ENCODE data around the gene DLGAP4.

Gene DLGAP4

DNA sequence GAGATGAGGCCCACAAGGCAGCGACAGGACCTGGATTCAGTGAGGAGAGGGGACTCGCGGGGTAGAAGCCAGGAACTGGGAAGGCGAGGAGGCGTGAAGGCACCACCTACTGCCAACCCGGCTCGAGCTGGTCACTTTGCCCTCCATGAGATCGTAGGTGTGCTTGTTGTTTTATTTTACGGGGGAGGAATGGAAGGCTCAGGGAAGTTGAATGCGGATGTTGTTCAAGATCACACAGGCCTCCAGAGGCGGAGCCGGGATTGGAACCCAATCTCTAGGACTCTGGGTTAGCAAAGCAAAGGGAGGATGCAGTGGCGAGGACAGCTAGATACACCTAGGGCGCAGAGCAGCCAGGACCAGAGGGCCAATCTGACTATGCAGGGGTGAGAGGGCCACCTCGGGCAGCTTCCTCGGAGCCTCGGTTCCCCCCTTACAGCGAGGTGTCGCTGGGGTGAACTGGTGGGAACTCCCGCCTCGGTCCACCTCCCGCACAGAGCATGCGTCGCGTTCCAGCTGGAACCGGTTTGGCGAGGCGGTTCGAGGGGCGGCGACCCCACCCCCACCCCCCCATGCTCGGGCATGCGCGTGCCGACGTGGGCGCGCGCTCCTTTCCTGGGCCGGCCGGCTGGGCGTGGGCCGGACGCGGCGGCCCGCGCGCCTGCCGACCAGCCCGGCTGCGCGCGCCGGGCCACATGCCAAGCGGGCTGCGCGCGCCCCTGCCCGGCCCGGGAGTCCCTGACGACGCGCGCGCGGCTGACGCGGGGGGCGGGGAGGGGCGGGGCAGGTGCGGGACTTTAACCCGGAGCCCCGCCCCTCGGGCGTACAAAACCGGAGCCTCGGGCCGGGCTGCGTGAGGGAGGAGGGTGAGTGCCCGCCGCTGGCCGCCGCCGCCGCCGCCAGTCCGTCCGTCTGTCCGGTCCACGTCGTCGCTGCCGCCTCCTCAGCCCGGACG, 154.8 kb downstream of the DLGAP4 start:
- peak; percentile 92 for DNase-seq

DNA sequence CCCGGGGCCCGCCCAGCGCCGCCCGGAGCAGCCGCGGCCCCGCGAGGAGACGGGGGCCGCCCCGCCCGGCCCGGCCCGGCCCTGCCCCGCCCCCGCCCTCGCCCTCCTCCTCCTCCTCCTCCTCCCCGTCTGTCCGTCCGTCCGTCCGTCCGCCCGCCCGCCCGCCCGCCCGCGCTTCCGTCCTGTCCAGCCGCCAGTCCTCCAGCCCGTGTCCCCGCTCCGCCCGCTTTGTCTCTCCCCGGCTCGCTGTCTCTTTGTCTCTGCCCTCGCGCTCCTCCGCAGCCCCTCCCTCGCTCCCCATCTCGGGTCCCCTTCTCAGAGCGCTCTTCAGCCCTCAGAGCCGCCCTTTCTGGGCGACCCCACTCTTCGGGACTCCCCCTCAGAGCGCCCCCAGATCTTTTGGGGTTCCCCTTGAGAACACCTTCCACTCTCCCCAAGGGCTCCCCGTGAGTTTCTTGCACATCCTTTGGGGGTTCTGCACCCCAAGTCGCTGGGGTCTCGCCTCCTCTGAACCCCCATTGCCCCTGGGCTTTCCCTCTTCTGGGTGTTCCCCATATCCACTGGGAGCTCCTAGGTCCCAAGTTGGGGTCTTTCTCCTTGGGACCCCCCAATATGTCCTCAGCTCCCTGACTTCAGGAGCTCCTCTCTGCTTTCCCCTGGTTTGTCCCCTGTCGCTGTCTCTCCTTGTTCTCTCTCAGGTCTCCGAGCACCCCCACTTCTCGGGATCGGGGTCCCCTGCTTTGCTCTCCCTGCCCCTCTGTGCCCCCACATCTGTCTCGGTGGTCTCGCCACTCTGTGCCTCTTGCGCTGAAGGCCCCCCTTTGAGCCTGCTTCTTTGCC, 155.7 kb downstream of the DLGAP4 start:
- peak; percentile 74 for DNase-seq

DNA sequence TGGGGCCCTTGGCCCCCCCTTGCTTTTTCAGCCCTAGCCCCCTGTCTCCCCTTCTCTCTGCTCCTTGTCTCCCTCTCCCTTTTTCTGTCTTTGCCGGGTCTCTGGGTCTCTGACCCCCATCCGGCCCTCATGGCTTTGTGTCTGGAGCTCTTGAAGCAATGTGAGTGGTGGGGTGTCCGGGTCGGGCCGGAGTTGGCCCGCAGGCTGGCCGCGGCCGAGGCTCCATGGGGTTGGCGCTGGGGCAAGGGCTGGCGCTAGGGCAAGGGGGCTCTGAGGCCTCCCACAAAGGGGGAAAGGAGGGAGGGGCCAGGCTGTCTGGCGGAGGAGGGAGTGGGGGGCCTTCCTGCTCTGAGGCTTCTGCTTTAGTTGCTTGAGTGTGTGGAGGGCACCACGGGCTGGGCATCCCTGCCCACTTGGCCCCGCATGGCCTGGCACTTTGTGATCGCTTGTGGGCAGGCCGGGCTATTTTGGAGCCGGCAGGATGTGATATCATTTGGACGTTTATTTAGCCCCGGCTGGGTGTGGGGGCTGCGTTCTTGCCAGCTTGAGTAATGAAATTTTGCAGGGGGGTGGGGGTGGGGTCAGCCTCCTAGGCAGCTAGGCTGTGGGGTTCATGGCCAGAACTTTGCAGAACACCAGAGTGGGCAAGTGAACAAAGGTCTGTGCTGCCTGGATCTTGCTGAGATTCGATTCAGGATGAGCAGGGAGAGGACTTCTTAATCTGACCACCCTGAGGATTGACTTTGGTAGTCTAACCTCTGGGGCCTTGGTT, 156.5 kb downstream of the DLGAP4 start:
- DNase-seq: peak; percentile 92

DNA sequence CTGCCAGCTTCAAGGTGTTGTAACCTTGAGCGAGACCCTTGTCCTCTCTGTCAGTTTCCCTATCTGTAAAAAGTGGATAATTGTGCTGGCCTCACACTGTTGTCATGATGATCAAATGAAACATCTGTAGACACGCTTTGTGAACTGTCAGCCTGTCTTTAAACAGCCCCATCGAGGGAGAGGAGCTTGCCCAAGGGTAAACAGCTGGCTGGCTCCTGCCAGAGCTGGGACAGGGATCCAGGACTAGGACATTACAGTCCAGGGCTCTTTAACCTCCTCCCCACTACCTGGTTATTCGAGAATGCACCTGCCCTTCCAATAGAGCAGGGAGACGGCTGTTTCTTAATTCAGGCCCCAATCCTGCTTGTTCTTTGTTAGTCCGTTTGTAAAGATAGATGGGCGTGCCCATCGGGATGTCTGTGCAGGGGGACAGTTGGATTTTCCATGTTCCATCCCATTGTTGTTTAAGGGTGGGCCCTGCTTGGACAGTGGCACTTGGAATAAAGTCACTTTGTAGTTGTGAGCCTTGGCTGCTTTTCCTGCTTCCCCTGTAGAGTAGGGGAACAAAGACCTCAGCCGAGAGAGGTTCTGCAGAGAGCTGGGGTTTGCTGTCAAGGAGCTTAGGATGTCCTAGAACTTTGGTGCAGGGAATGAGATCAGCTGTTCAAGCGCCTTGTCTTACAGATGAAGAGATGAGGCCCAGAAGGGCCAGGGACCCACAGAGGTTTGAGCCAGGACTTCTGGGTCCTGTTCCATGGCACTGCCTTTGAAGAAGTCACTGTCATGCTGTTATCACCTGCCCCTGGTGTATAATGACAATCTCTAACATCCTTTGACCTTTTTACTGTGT, 157.3 kb downstream of the DLGAP4 start:
- no peak for DNase-seq

DNA sequence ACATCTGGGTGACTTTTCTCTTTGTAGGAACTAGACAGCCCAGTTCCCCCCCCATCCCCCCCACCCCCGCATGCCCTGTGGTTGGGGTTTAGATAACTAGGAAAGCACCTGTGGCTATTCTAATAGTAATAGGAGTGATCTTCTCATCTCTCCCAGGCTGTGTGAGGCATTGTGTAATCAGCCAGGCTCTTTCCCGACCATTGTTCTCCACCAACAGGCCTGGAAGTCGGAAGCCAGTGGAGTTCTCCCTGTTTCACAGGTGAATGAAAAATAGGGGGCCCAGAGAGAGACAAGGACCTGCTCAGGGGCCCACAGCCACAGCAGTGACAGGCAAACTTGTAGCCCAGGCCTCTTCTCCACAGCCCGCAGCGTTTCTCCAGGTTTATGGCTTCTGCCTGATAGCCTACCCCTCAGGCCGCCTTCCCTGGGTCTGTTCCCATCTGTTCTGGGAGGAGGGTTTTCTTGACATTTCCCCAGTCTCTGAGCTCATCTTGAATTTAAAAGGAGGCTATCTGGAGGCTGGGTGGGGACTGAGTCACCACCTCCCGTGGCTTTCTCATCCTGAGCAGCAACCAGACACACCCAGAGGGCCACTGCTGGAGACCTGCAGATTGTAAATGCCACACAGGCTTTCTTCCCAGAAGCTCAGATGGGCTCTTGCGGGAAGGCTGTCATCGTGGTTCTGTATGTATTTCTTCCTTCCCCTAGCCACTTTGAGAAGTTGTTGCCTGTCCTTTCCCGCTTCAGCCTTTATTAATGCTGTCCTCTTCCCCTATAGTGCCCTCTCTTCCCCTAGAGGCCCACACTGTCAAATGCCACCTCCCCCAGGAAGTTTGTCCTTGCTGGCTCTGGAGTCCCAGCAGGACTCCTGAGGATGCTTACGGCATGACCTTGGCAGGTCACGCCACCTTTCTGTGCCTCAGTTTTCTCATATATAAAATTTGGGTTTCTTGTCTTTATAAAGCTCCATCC, 159.3 kb downstream of the DLGAP4 start:
- DNase-seq: peak; percentile 96

DNA sequence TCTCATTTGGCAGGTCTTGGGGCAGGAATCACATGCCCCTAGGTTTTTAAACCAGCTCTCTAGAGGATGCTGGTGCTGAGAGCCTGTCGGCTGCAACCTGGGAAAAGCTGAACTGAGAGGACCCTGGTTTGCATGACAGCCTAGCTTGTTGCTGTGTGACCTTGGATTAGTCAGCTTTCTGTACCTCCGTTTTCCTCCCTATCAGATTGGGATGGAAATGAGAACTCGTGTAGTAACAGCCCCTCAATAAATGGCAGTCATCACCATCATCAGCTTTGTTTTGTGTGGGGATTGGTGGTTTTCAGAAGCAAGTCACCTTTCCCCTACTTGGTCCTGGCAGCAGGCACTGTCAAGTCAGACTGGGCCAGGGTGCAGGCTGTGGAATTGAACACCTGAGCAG, 159.9 kb downstream of the DLGAP4 start:
- DNase-seq: no peak

DNA sequence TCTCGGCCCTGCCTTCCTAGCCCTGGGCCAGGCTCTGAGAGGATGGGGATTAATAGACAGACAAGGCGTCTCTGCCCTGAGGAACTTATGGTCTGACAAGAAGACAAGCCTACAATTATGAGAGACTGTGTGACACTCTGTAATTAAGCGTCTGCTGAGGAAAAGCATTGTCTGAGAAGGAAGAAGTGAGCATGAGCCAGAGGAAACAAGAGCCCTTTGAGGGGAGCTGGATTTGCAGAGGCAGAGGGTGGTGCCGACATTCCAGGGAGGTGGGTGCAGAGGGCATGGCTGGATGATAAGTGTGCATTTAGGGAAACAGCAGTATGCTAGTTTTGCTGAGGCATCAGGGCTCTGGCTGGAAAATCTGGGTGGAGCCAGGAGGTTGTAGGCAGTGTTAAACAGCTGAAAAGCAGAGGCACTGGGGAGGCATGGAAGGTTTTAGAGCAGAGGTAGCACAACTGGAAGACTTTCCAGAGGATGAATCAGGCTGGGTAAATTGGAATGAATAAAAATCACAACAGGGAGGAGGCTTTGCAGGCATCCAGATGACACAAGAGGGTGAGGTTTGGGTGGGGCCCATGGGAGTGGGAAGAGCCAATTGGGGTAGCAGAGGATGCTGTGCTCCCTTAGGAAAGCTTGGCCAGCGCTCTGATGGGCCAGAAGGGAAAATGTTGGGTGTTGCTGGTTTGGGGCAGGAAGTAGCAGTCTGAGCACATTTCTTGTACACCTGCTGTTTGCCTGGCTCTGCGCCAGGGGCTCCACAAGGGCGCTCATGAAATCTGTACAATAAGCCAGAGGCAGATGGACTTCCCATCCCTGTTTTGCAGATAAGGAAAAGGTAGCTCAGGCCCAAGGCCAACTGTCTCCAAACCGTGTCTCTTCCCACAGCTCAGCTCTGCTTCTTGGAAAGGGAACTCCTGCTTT, 161.2 kb downstream of the DLGAP4 start:
- DNase-seq: peak; percentile 73

DNA sequence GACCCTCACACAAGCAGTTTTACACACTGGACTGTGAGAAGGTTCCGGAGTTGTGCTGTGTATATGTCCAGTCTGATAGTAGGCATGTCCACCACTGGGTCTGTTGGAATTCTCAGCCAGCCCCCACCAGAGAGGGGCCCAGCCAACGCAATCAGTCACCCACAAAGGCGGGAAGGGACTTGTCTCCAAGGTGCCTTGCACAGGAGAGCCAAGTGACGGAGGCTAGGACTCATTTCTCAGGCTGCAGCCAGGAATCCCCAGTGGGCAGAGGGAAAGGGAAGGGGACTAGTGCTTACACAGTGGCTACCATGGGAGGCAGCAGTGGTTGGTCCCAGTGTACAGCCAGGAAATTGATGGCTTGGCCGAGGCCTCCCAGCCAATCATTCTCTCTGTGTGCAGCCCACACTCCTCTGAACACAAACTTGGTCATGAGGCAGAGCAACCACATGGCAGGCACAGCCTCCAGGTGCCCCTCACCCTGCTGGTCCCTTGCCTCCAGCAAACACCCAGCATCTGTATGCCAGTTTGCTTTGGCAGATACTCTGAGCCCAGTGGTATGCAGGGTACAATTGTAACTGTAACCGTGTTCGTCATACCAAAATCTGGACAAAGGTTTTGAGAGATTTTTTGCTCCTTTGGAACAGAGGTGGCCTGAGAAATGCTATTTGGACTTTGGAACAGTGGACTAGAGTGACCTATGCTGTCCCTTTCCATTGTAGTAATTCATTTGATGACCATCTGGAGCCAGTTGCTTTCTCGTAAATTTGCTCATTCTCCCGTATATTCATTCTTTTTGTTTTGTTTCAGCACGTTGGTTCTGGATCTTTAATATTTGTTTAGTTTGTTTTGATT, 162.2 kb downstream of the DLGAP4 start:
- no peak for DNase-seq

DNA sequence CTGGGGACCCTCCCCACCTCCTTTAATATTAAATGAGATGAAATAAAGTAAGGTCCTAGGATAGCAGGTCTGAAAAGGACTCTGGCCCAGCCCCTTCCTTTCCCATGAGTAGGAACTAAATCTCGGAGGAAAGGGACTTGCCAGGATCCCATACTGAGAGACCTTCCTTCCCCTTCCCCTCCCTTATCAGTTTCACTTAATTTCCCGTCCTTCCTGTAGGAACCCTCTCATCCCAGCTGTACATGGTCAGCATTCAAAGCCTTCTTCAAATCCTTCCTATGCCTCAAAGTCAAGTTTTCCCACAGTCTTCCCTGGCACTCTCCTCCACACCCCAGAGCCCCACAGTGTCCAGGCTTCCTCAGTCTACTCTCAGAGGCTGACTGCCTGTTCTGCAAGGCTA, 163.8 kb downstream of the DLGAP4 start:
- DNase-seq: no peak

DNA sequence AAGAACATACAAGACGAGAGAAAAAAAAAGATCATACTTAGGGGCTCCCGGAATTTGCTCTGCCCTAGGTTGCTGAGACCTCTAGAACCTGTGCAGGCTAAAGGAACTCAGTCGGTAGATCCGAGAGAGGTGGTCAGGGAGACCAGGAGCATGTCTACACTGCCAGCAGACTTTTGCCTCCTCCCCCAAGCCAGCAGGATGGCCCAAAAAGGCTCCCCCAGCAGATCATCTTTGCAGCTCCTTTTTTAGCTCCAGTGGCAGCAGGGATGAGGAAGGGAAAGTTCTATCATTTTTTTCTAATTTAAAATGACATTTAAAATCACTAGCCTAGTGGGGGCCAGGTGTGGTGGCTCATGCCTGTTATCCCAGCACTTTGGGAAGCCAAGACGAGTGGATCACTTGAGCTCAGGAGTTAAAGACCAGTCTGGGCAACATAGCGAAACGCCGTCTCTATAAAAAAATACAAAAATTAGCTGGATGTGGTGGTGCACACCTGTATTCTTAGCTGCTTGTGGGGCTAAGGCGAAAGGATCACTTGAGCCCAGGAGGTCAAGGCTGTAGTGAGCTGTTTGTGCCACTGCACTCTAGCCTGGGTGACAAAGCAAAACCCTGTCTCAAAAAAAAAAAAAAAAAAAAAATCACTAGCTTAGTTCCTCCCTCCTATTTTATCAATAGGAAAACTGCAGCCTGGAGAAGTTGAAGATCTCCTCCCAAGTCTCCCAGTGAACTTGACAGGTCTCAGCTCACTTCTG, 165.9 kb downstream of the DLGAP4 start:
- DNase-seq: no peak

DNA sequence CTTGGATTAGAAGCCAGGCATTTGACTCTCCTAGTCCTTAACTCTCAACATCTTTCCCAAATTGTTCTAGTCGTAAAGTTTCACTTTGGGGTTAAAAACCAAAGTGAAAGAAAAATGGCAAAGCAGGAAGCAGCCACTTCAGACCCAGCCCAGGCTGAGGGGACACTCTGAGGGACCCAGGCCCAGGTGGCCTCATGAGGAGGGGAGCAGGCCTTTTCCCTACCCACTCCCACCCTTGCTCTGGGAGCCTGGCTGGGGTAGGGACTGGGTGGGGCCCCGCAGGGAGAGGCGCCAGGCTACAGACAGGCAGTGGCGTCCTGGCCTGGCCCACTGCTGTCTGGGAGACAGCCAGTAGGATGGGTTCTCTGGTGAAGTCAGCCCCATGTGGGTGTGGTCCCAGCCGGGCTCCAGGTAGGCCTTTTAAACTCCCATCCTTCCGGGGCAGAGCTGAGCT, 166.5 kb downstream of the DLGAP4 start:
- no peak for DNase-seq

DNA sequence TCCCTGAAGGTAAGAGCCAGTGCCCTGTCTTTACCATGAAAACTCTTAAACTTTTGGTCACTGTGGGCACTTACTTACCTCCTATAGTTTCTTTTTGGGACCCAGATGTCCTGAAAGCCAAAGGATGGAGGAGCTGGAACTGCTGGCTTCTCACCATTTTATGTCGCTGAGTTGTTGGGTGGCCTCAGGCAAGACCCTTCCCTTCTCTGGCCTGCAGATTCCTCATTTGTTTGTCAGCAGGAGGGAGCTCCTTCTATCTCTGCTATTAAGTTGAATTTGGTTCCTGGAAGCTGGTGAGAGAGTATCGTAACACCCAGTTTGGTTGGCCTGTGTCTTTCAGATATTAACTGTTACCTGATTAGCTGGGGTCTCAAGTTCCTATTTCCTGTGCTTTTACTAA, 167.0 kb downstream of the DLGAP4 start:
- no peak for DNase-seq

DNA sequence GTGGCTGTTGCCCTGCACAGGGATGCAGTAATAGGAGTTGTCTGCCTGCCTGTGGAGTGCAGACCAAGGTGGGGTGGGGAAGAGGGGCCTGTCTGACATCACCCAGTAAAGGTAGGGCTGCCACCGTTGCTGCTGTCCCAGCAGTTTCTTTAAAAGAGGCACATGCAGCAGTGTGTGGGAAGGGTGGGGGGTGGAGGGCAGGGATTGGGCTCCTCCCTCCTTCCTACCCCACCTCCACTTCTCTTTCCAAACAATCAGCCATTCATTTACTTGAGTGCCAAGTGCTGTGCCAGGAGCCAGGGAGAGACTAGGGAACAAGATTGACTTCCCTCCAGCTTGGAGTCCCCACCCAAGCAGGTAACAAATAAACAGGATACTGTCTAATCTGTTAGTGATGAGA, 168.4 kb downstream of the DLGAP4 start:
- no peak for DNase-seq

DNA sequence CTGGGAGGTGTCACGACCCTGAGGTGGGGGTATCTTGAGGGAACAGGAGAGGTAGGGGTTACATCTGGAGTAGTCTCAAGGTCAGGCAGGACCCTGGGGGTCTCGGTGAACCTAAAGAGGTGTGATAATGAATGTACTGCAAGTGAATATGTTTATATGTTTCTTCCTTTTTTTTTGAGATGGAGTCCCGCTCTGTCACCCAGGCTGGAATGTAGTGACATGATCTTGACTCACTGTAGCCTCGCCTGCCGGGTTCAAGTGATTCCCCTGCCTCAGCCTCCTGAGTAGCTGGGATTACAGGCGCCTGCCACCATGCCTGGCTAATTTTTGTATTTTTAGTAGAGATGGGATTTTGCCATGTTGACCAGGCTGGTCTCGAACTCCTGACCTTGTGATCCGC, 168.9 kb downstream of the DLGAP4 start:
- peak; percentile 77 for DNase-seq

DNA sequence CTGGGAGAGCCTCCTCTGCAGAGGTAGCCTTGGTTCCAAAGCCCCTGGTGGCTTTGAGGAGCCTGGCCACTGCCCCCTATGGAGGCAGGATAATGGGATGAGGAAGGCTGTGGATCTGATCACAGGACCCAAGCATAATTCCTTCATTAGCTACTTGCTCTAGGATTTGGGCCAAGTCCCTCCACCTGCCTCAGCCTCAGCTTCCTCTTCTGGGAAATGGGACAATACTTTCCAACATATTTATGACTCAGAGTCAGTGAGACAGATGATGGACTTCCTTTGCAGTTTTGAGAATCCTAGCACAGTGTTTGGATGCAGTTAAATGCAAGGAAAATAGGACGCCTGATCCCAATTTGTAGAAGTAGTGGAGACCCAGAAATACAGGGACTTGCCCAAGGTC, 171.3 kb downstream of the DLGAP4 start:
- DNase-seq: no peak

DNA sequence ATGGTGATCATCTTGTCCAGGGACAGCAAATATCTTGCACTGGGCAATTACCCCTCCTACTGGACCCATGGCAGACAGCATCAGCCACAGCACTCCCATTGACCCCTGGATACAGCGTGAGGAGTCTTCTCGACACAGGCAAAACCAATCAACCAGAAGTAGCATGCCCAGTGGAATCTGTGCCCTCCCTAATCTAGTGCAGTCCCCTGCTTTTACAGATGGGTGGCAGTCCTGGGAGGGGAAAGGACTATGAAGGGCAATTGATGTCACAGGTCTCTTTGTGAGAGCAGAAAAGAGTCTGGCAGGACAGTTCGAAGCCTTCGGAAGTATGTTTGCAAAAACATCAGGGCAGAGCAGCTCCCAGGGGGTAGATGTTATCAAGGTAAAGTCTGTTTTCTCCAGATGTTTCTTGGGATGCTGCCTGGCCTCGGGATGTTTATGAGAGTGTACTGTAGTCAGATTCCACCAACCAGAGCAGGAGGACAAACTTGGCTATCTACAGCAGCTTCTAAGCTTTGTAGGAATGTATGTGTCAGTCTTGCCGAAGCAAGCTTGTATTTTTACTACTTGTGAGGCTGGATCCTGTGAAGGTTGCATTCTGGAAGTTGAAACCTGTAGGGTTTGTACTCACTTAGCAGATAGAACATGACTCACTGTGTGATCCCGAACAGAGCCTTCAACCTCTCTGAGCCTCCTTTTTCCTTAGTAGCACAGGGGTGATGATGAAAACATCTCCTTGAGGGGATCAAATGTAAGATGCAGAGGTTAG, 172.2 kb downstream of the DLGAP4 start:
- no peak for DNase-seq

DNA sequence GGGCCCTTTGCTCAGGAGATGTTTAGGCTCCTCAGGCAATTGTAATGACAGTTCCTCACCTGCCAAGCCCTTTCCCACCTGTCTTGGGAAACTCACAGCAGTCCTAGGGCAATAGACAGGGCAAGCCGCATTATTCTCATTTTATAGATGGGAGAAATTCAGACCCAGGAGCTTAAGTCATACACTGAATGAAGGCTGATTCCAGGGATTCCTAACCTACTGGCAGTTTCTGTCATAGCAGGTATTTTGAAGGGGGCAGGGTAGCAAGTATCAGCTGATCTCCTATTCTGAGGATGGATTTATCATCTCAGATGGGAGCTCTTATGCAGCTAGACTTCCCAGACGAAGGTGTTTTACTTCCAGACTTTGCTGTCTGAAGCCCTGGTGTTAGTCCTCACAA, 173.8 kb downstream of the DLGAP4 start:
- DNase-seq: no peak

Measured in fibroblast of skin of back (primary cell).